NCI-H2171 treated with DMSO at 0.1 percent for 48 hours (cell line): ENCODE measurements around the gene PRR23A.

ENCODE experiments used
- DNase-seq: peaks from one replicate; lab custom pipeline; 2025; lab: John Stamatoyannopoulos, UW

Gene PRR23A

DNA sequence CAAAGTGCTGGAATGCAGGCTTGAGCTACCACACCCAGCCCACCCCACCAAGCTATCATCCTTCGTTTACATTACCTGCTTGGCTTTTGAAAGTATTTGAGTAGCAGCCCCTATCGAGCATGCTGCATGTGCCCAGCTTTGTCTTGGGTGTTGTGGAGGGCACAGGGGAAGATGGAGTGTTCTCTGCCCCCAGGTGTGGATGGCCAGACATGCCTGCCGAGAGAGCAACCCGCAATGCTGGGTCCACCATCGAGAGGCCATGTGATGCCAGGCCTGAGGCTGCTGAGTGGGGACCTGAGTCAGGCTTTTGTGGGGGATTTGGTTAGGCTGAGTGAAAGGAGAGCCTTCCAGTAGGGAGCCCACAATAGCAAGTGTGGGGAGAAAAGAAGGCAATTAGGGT lies 33.1 kb downstream of the PRR23A start:
- DNase-seq, result no peak

DNA sequence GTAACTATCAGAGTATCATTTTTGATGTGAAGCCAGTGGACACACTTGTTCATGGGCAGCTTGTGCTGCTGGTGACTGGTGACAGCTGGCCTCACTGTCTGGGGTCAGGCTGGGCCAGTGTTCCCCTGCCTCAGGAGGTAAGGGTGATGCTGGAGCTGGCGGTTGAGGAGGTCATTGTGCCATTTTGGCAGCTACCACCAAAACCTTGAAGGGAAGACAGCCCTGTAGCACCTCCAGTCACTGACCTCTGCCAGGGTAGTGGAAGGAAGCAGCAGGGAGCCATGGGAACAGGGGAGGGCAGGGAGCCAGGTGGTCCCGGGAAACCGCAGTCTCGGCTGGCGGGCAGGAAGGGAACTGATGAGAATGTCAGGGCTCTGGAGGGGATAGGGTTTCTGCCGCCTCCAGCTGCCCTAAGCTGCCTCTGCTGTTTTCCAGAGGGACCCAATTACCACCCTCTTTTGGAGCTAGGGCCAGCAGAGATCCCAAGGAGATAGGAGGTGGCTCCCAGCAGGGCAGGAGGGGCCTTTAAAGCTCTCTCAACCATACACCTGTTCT lies 34.2 kb downstream of the PRR23A start:
- peak; percentile 74 for DNase-seq

DNA sequence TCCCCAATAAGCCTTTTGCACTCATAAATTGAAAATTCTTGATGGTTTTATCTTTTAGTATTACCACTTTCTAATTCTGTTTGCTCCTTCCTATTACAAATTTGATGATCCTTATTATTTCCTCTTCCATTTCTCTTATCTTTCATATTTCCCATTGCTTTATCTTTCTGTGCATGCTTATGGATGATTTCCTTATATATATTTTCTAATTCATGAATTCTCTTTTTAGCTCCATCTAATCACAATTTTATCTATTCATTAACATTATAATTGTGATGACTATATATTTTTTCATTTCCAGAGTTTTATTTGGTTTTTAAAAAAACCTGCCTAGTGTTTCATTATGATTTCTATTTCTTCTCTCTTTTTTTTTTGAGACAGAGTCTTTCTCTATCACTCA lies 41.1 kb downstream of the PRR23A start:
- DNase-seq, result no peak

DNA sequence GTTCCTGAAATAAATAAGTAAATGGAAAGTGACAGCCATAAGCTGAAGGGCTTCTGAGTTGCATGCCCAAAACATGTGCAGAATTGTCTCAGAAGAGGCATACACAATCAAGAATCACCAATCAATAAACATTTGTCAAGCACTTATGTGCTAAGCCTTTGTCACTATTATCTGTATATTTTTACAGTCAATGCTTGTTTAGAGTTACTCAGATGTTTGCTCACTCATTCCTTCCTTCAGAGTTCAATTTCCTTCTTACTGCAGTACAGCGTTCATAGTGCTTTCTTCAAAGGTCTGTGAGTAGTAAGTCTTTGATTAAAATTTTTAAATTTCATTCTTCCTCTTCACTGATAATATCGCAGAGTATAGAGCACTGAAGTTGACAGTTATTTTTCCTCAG lies 41.8 kb downstream of the PRR23A start:
- no peak for DNase-seq

DNA sequence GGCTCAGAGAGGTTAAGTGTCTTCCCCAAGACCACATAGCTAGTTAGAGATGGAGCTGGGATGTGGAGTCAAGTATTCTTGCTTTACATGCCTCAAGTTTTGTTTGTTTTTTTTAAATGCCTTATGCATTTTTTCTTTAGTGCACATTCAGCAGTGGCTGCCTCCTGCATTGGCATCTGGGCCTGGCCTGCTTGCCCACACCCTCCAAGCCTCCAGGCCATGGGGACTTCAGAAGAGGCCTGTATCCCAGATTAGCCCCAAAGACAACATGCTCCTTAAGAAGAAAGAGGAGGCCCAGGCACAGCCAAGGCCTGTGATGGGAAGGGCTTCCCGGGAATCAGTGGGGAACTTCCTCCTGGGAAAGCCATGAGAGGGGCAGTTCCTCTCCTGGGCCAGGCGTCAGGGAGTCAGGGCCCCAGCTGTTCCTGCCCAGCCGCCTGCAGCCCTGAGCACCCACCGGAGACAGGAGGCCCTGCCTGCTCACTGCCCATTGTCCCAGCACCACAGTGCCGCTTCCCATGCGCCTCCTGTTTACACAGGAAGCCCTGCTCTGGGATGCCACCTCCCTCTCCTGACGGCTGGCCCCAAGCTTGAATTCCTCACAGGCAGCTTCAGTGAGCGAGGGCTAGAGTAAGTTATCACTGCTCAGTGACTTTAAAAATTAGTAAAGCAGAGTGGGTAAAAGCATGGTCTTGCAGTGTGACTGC lies 43.1 kb downstream of the PRR23A start:
- no peak for DNase-seq

DNA sequence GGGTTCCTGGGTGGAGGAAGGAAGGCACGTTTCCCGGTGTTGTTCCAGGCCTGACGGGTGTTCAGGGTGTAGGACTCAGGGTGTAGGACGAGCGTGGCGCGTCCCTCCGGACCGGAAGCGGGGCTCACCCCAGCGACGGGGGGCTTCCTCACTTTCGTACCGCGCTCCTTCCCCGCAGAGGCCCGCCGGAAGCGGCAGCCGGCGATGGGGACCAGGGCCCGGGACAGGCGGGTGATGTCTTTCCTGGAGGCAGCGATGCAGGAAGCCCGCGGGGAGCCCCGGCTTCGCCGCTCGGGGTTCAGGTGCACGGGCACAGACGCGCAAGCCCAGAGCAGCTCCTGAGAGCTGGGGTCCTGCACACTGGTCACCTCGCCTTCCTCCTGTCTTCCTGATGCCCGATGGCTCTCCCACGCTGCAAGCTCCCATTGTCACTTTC lies 45.6 kb downstream of the PRR23A start:
- no peak for DNase-seq
